Measurements from ENCODE around the gene HFE. TPM values are rescaled to one million over a fixed set of nuclear protein-coding genes. Genes with fewer than 3 reads are reported as not detected.

HFE gene
- total RNA-seq, 1 donor from 2014 or later: 2.6 TPM

- TF ChIP-seq CTCF (IDR thresholded peaks at IDR 0.05; ENCODE audit: insufficient read depth, low read length, poor library complexity, severe bottlenecking): no peak
- no peak overlapping the region for H3K4me3 ChIP-seq (ENCODE audit: low read depth, low read length)
- no peak for DNase-seq (ENCODE audit: low read depth)
Measured at GRCh38 chr6:26122005-26122388, 34.8 kb downstream of the HFE start.

GRCh38 chr6:26122402-26122792 lies 35.2 kb downstream of the HFE start:
- no peak for TF ChIP-seq CTCF (IDR thresholded peaks at IDR 0.05; ENCODE audit: insufficient read depth, low read length, poor library complexity, severe bottlenecking)
- Histone ChIP-seq H3K4me3 (ENCODE audit: low read depth, low read length) (peak overlapping the region; percentile 3), H3K36me3 (ENCODE audit: control insufficient read depth, insufficient read depth, low read length) (no peaks in the 10 kb centered on the region), H3K27me3 (ENCODE audit: control insufficient read depth, insufficient read depth, low read length) (no peaks in the 10 kb centered on the region)
- DNase-seq (ENCODE audit: low read depth): no peak

More at GRCh38 chr6:26122005-26122388, 34.8 kb downstream of the HFE start:
- H3K36me3 ChIP-seq (ENCODE audit: control insufficient read depth, insufficient read depth, low read length): no peaks in the 10 kb centered on the region
- no peaks in the 10 kb centered on the region for H3K27me3 ChIP-seq (ENCODE audit: control insufficient read depth, insufficient read depth, low read length)

DNA sequence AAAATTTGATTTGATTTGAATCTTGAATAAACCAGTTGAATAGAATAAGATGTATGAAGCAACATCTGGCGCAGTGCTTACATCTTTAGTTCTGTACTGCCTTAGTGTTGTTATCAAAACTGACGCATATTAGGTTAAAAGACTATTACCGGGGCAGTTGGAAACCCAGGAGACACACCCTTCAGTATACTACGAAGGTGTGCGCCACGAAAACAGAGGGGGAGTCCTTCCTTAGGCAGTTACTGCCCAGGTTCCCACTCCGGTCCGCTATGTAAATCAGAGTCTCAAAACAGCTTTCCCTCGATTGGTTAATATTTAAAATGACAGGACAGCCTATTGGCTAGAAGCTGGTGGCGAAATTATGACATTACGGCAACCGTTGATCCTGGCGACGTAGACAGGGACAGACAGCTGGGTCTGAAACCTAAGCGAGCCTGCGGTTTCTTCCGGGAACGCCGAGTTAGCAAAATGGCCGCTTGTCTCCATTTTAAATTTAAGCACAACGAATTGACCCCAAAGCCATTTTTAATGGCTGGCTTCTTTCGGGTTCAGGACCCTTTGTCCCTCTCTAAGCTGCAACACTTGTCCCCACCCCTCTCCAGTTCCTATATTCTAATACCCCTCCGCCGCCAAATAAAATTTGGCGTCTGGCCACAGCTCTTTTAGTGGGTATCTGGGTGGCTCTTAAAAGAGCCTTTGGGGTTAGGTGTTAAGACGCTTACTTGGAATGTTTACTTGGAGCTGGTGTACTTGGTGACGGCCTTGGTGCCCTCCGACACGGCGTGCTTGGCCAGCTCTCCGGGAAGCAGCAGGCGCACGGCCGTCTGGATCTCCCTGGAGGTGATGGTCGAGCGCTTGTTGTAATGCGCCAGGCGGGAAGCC lies 35.8 kb downstream of the HFE start:
- no peaks in the 10 kb centered on the region for H3K36me3 ChIP-seq (ENCODE audit: control insufficient read depth, insufficient read depth, low read length)
- H3K27me3 ChIP-seq (ENCODE audit: control insufficient read depth, insufficient read depth, low read length): no peaks in the 10 kb centered on the region
- DNase-seq (ENCODE audit: low read depth): peak; percentile 100
- TF ChIP-seq CTCF (IDR thresholded peaks at IDR 0.05; ENCODE audit: insufficient read depth, low read length, poor library complexity, severe bottlenecking): no peak
- H3K4me3 ChIP-seq (ENCODE audit: low read depth, low read length): peak overlapping the region; percentile 76

DNA sequence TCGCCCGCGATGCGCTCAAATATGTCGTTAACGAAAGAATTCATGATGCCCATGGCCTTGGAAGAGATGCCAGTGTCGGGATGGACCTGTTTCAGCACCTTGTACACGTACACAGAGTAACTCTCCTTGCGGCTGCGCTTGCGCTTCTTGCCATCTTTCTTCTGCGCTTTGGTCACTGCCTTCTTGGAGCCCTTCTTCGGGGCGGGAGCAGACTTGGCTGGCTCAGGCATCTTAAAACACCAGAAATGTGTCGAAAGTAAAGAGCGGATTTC lies 36.4 kb downstream of the HFE start:
- TF ChIP-seq CTCF (IDR thresholded peaks at IDR 0.05; ENCODE audit: insufficient read depth, low read length, poor library complexity, severe bottlenecking): no peak
- peak overlapping the region; percentile 76 for H3K4me3 ChIP-seq (ENCODE audit: low read depth, low read length)
- no peaks in the 10 kb centered on the region for H3K27me3 ChIP-seq (ENCODE audit: control insufficient read depth, insufficient read depth, low read length)
- H3K36me3 ChIP-seq (ENCODE audit: control insufficient read depth, insufficient read depth, low read length): no peaks in the 10 kb centered on the region
- DNase-seq (ENCODE audit: low read depth): no peak

GRCh38 chr6:26123947-26124780 lies 36.9 kb downstream of the HFE start:
- H3K27me3 ChIP-seq (ENCODE audit: control insufficient read depth, insufficient read depth, low read length): no peaks in the 10 kb centered on the region
- H3K36me3 ChIP-seq (ENCODE audit: control insufficient read depth, insufficient read depth, low read length): no peaks in the 10 kb centered on the region
- no peak for TF ChIP-seq CTCF (IDR thresholded peaks at IDR 0.05; ENCODE audit: insufficient read depth, low read length, poor library complexity, severe bottlenecking)
- DNase-seq (ENCODE audit: low read depth): peak; percentile 99
- peak overlapping the region; percentile 88 for H3K4me3 ChIP-seq (ENCODE audit: low read depth, low read length)
